ENCODE measurements around the gene RAB11B. TPM values are rescaled to one million over a fixed set of nuclear protein-coding genes. Genes with fewer than 3 reads are reported as not detected.

RAB11B gene
- total RNA-seq, 1 experiment from 2014 or later: 140 TPM

GRCh38 chr19:8398311-8398771 is 8.2 kb downstream of the RAB11B start:
- ChIA-PET CTCF (interaction anchor here (1.1 to 1.2 kb wide), 2 partner anchors 15 to 45 kb away, joined by 3 read pairs; partner anchors contain the start of gene MARCHF2), RAD21 (ENCODE audit: low non-redundant PET in 1 of 2, low total read pairs in 2 of 2, uncharacterized antibody in 2 of 2, unreplicated experiment in 2 of 2) (no interaction called here), POLR2A (no interaction called here)
- H3K79me2 ChIP-seq (ENCODE audit: insufficient read depth, low read length): peaks cover 52% of the 10 kb centered on the region
- H3K4me3 ChIP-seq (replicated peaks in 1 of 2; ENCODE audit: low read depth in 1 of 2, low read length in 2 of 2): no peak overlapping the region
- peaks cover 3 to 10% of the 10 kb centered on the region in 2 experiments; a peak in 2 of 4 replicates for H3K4me1 ChIP-seq (ENCODE audit: control insufficient read depth in 1 of 2, insufficient read depth in 2 of 2, low read length in 2 of 2)
- intact Hi-C loops (cut with micrococcal nuclease): no loop called here
- no peaks in the 10 kb centered on the region for H3K9me2 ChIP-seq (ENCODE audit: insufficient read depth)
- no peak overlapping the region for H3K9ac ChIP-seq (ENCODE audit: low read length)
- H3K27me3 ChIP-seq (ENCODE audit: insufficient read depth, low read length): no peaks in the 10 kb centered on the region
- peaks cover 0 to 9% of the 10 kb centered on the region in 2 experiments; a peak in 3 of 4 replicates for H3K36me3 ChIP-seq (ENCODE audit: control insufficient read depth in 1 of 2, insufficient read depth in 2 of 2, low read length in 2 of 2)
- H2AFZ ChIP-seq (ENCODE audit: low read depth, low read length, poor library complexity, severe bottlenecking): no peak overlapping the region
- BruUV-seq (replicated peaks): no TSS peak
- no peak for ATAC-seq
- H3K27ac ChIP-seq (ENCODE audit: low read depth, low read length): no peak overlapping the region
- H3K9me3 ChIP-seq (ENCODE audit: control insufficient read depth in 1 of 2, insufficient read depth in 1 of 2, low read depth in 1 of 2, low read length in 2 of 2): no peaks in the 10 kb centered on the region
- no peak overlapping the region for H3K4me2 ChIP-seq (ENCODE audit: low read length)
- H4K20me1 ChIP-seq (ENCODE audit: insufficient read depth): no peaks in the 10 kb centered on the region
- DNase-seq (ENCODE audit: low read depth, low spot score): no peak
- TF ChIP-seq SP1 (IDR thresholded peaks at IDR 0.05; ENCODE audit: low read depth) (no peak), YY1 (IDR thresholded peaks at IDR 0.05; ENCODE audit: extremely low read depth, insufficient replicate concordance, low read depth, low read length) (no peak), POLR2A (IDR thresholded peaks at IDR 0.05; ENCODE audit: borderline replicate concordance, extremely low read depth, insufficient read depth, insufficient read length) (no peak), FOSL1 (IDR thresholded peaks at IDR 0.05; ENCODE audit: low read depth) (no peak), ZNF274 (IDR thresholded peaks at IDR 0.05; ENCODE audit: low read depth, low read length) (no peak), RAD21 (IDR thresholded peaks at IDR 0.05; ENCODE audit: low read depth) (no peak), POLR2AphosphoS5 (IDR thresholded peaks at IDR 0.05; ENCODE audit: low read depth, low read length) (no peak), CBX3 (IDR thresholded peaks at IDR 0.05; ENCODE audit: low read depth) (no peak), EZH2 (IDR thresholded peaks at IDR 0.05) (no peak), CEBPB (IDR thresholded peaks at IDR 0.05; ENCODE audit: low read depth) (no peak), SRF (IDR thresholded peaks at IDR 0.05; ENCODE audit: low read depth) (no peak), ELF1 (IDR thresholded peaks at IDR 0.05; ENCODE audit: borderline replicate concordance, low read depth) (no peak), TCF7L2 (IDR thresholded peaks at IDR 0.05; ENCODE audit: borderline replicate concordance, extremely low read depth, insufficient read depth, insufficient read length) (no peak)
- TF ChIP-seq, protein P1, sequence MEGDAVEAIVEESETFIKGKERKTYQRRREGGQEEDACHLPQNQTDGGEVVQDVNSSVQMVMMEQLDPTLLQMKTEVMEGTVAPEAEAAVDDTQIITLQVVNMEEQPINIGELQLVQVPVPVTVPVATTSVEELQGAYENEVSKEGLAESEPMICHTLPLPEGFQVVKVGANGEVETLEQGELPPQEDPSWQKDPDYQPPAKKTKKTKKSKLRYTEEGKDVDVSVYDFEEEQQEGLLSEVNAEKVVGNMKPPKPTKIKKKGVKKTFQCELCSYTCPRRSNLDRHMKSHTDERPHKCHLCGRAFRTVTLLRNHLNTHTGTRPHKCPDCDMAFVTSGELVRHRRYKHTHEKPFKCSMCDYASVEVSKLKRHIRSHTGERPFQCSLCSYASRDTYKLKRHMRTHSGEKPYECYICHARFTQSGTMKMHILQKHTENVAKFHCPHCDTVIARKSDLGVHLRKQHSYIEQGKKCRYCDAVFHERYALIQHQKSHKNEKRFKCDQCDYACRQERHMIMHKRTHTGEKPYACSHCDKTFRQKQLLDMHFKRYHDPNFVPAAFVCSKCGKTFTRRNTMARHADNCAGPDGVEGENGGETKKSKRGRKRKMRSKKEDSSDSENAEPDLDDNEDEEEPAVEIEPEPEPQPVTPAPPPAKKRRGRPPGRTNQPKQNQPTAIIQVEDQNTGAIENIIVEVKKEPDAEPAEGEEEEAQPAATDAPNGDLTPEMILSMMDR (IDR thresholded peaks at IDR 0.05 in 2 of 3, conservative IDR thresholded peaks at IDR 0.05 in 1 of 3; ENCODE audit: borderline replicate concordance in 1 of 3, insufficient read depth in 1 of 3, low read depth in 2 of 3, low read length in 2 of 3): no peak
- TF ChIP-seq, protein P2, sequence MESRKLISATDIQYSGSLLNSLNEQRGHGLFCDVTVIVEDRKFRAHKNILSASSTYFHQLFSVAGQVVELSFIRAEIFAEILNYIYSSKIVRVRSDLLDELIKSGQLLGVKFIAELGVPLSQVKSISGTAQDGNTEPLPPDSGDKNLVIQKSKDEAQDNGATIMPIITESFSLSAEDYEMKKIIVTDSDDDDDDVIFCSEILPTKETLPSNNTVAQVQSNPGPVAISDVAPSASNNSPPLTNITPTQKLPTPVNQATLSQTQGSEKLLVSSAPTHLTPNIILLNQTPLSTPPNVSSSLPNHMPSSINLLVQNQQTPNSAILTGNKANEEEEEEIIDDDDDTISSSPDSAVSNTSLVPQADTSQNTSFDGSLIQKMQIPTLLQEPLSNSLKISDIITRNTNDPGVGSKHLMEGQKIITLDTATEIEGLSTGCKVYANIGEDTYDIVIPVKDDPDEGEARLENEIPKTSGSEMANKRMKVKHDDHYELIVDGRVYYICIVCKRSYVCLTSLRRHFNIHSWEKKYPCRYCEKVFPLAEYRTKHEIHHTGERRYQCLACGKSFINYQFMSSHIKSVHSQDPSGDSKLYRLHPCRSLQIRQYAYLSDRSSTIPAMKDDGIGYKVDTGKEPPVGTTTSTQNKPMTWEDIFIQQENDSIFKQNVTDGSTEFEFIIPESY (IDR thresholded peaks at IDR 0.05; ENCODE audit: extremely low read depth, insufficient replicate concordance, low read length): no peak
- TF ChIP-seq, protein P3, sequence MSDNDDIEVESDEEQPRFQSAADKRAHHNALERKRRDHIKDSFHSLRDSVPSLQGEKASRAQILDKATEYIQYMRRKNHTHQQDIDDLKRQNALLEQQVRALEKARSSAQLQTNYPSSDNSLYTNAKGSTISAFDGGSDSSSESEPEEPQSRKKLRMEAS (IDR thresholded peaks at IDR 0.05): no peak
- TF ChIP-seq, protein P4, sequence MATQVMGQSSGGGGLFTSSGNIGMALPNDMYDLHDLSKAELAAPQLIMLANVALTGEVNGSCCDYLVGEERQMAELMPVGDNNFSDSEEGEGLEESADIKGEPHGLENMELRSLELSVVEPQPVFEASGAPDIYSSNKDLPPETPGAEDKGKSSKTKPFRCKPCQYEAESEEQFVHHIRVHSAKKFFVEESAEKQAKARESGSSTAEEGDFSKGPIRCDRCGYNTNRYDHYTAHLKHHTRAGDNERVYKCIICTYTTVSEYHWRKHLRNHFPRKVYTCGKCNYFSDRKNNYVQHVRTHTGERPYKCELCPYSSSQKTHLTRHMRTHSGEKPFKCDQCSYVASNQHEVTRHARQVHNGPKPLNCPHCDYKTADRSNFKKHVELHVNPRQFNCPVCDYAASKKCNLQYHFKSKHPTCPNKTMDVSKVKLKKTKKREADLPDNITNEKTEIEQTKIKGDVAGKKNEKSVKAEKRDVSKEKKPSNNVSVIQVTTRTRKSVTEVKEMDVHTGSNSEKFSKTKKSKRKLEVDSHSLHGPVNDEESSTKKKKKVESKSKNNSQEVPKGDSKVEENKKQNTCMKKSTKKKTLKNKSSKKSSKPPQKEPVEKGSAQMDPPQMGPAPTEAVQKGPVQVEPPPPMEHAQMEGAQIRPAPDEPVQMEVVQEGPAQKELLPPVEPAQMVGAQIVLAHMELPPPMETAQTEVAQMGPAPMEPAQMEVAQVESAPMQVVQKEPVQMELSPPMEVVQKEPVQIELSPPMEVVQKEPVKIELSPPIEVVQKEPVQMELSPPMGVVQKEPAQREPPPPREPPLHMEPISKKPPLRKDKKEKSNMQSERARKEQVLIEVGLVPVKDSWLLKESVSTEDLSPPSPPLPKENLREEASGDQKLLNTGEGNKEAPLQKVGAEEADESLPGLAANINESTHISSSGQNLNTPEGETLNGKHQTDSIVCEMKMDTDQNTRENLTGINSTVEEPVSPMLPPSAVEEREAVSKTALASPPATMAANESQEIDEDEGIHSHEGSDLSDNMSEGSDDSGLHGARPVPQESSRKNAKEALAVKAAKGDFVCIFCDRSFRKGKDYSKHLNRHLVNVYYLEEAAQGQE (IDR thresholded peaks at IDR 0.05; ENCODE audit: low read depth): no peak
